Measurements from ENCODE around the gene LRRC4C.

Gene LRRC4C

GRCh38 chr11:41225856-41226633 is 233.4 kb downstream of the LRRC4C start:
- TF ChIP-seq CTCF (IDR thresholded peaks at IDR 0.05): no peak

GRCh38 chr11:41222236-41222635 is 237.2 kb downstream of the LRRC4C start:
- TF ChIP-seq CTCF (IDR thresholded peaks at IDR 0.05): no peak

GRCh38 chr11:41206388-41206787 is 253.1 kb downstream of the LRRC4C start:
- TF ChIP-seq CTCF (IDR thresholded peaks at IDR 0.05): no peak

GRCh38 chr11:41201156-41201555 is 258.3 kb downstream of the LRRC4C start:
- TF ChIP-seq CTCF (IDR thresholded peaks at IDR 0.05): peak; percentile 71

GRCh38 chr11:41190437-41191082 is 268.9 kb downstream of the LRRC4C start:
- TF ChIP-seq CTCF (IDR thresholded peaks at IDR 0.05): no peak

DNA sequence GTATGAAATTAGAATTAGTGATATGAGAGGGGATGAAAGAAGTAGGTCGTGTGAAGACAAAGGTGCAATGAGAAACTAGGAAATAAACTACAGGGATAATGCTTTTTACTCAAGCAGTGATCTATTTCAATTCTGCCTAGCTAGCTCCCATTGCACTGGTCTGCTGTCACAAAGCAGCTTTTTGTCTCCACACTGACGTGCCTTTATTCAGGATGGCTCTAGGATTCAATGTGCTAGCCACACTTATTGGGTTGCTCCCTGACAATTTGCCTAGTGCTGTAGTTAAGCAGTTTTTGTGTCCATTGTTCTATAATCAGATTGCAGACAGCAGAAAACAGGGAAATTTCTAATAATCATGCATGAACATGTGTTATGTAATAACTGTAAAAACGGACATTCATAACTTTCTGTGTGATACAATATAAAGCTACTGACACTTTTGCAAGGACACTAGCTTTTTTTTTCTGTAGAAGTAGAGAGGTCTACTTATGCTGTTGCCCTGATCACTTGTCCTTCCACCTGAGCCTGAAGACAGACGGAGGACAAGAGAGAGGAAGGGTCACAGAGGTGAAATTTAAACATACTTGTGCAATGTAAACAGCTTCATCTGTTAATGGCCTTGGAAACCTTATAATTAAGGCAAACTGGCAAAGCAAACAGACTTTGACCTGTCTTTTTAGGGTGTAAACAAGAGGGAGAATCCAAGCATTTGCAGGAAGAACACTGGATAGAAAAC is 269.6 kb downstream of the LRRC4C start:
- no peak for TF ChIP-seq CTCF (IDR thresholded peaks at IDR 0.05)

- no peak for TF ChIP-seq CTCF (IDR thresholded peaks at IDR 0.05)
Observed at GRCh38 chr11:41177791-41178190, 281.7 kb downstream of the LRRC4C start.
